ENCODE measurements around the gene FLVCR2. TPM values are rescaled to one million over a fixed set of nuclear protein-coding genes. Genes with fewer than 3 reads are reported as not detected.

FLVCR2 gene
- total RNA-seq, 1 experiment from 2014 or later: 6.6 TPM

DNA sequence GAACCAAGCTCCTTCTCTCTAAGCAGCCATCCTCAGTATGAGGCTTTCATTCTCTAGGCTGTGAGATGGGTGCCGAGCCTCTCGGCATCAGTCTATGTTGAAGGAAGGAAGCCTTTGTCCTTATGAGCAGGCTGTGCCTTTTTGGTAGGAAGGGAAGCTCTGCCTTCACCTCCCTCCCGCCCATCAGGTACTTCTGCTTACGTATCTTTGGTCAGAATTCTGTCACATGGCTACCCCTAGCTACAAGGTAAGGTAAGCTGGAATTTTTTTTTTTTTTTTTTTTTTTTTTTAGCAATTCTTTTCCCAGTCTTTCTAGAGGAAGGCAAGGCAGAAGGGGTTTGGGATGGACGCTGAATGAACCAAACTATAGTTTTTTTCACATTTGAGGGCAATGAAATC is 39.3 kb upstream of the FLVCR2 start:
- no peak for TF ChIP-seq NR3C1 (CRISPR knock-in tag; conservative IDR thresholded peaks at IDR 0.05; ENCODE audit: low read depth)
- TF ChIP-seq ZBTB21 (CRISPR knock-in tag; IDR thresholded peaks at IDR 0.05; ENCODE audit: borderline replicate concordance): no peak
- TF ChIP-seq HMGA2 (CRISPR knock-in tag; IDR thresholded peaks at IDR 0.05): no peak
- TF ChIP-seq, protein P1, sequence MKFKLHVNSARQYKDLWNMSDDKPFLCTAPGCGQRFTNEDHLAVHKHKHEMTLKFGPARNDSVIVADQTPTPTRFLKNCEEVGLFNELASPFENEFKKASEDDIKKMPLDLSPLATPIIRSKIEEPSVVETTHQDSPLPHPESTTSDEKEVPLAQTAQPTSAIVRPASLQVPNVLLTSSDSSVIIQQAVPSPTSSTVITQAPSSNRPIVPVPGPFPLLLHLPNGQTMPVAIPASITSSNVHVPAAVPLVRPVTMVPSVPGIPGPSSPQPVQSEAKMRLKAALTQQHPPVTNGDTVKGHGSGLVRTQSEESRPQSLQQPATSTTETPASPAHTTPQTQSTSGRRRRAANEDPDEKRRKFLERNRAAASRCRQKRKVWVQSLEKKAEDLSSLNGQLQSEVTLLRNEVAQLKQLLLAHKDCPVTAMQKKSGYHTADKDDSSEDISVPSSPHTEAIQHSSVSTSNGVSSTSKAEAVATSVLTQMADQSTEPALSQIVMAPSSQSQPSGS (CRISPR knock-in tag; IDR thresholded peaks at IDR 0.05; ENCODE audit: borderline replicate concordance, low read depth): no peak
- TF ChIP-seq ZNF416 (CRISPR knock-in tag; IDR thresholded peaks at IDR 0.05): no peak
- no peak for TF ChIP-seq JAZF1 (CRISPR knock-in tag; IDR thresholded peaks at IDR 0.05)
- TF ChIP-seq ETV6 (CRISPR knock-in tag; IDR thresholded peaks at IDR 0.05): no peak
- TF ChIP-seq, protein P2, sequence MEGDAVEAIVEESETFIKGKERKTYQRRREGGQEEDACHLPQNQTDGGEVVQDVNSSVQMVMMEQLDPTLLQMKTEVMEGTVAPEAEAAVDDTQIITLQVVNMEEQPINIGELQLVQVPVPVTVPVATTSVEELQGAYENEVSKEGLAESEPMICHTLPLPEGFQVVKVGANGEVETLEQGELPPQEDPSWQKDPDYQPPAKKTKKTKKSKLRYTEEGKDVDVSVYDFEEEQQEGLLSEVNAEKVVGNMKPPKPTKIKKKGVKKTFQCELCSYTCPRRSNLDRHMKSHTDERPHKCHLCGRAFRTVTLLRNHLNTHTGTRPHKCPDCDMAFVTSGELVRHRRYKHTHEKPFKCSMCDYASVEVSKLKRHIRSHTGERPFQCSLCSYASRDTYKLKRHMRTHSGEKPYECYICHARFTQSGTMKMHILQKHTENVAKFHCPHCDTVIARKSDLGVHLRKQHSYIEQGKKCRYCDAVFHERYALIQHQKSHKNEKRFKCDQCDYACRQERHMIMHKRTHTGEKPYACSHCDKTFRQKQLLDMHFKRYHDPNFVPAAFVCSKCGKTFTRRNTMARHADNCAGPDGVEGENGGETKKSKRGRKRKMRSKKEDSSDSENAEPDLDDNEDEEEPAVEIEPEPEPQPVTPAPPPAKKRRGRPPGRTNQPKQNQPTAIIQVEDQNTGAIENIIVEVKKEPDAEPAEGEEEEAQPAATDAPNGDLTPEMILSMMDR (IDR thresholded peaks at IDR 0.05): no peak
- no peak for TF ChIP-seq MLX (CRISPR knock-in tag; IDR thresholded peaks at IDR 0.05)
- TF ChIP-seq, protein P3, sequence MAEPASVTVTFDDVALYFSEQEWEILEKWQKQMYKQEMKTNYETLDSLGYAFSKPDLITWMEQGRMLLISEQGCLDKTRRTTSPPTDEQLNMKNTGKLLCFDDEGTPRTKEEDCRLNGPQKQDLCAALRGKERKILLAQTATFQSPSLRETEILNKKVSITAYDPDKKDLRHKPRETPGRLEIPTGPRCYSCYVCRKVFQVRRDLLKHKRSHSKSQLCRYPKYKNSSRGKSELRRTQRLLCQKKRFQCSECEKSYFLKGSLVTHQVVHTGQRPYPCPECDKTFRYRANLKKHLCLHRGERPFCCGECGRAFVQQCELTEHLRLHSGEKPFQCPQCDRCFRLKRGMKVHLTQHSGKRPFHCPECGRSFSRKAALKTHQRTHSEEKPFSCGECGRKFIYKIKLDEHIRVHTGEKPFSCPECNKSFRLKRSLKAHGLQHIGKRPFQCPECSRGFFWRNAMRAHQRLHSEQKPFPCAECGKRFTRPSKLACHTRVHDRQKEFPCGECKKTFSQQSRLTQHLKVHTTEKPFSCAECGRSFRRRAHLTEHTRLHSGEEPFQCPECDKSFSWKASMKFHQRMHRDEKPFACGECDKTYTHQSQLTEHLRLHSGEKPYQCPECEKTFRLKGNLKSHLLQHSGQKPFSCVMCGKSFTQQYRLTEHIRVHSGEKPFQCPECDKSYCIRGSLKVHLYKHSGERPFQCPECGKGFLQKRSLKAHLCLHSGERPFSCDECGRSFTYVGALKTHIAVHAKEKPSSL (CRISPR knock-in tag; conservative IDR thresholded peaks at IDR 0.05): no peak
- TF ChIP-seq HMGXB4 (CRISPR knock-in tag; IDR thresholded peaks at IDR 0.05): no peak
- no peak for TF ChIP-seq STAT6 (CRISPR knock-in tag; conservative IDR thresholded peaks at IDR 0.05; ENCODE audit: low read depth)
- no peak for TF ChIP-seq SOX15 (CRISPR knock-in tag; IDR thresholded peaks at IDR 0.05)
- TF ChIP-seq CBFB (CRISPR knock-in tag; IDR thresholded peaks at IDR 0.05; ENCODE audit: low read depth): no peak
- no peak for TF ChIP-seq TEAD4 (CRISPR knock-in tag; IDR thresholded peaks at IDR 0.05)
- no peak for TF ChIP-seq USF2 (CRISPR knock-in tag; IDR thresholded peaks at IDR 0.05)
- H3K36me3 Mint-ChIP-seq: no peaks in the 10 kb centered on the region
- ATAC-seq (no peak), DNase-seq (ENCODE audit: low spot score) (no peak)
- H3K4me1 Mint-ChIP-seq: no peaks in the 10 kb centered on the region
- H3K27me3 Mint-ChIP-seq (ENCODE audit: low read depth): no peaks in the 10 kb centered on the region
- H3K9me3 Mint-ChIP-seq: no peaks in the 10 kb centered on the region
- ChIA-PET CTCF (interaction anchor here (0.7 to 3.1 kb wide), 5 partner anchors 21 to 115 kb away, joined by 3 to 16 read pairs (median 6); no protein-coding TSS in a partner anchor), POLR2A (no interaction called here)
- no peak overlapping the region for H3K4me3 Mint-ChIP-seq
- no peak overlapping the region for H3K27ac Mint-ChIP-seq
